Retinal pigment epithelial cell (primary cell): ENCODE results near the gene TEX19.
"Not testable (repeated sequence)": the region's sequence is repeated elsewhere in the genome, so short reads cannot be mapped to it uniquely, and the experiment has no call there.

Experiments used
- DNase-seq: peaks from one replicate; pipeline ENCODE4 v3.0.0-alpha.2; 2010; ENCODE audit warnings: low read depth
- H3K4me3 ChIP-seq: 2 replicates; pipeline ENCODE4 v1.5.1; 2011; ENCODE audit warnings: mild to moderate bottlenecking, low read length, control low read depth, moderate library complexity
- CTCF ChIP-seq: conservative IDR thresholded peaks from 2 replicates; pipeline ENCODE4 v1.5.1; 2011; ENCODE audit warnings: low read depth, low read length, control low read depth, inconsistent platforms

The TEX19 gene

GRCh38 chr17:82345151-82345976 is 13.7 kb upstream of the TEX19 start:
- H3K4me3 ChIP-seq: no peak overlapping the region
- no peak for TF ChIP-seq CTCF
- no peak for DNase-seq

- TF ChIP-seq CTCF: no peak
- H3K4me3 ChIP-seq: no peak overlapping the region
- no peak for DNase-seq
These were observed 12.4 kb upstream of the TEX19 start for GRCh38 chr17:82346342-82347300.

DNA sequence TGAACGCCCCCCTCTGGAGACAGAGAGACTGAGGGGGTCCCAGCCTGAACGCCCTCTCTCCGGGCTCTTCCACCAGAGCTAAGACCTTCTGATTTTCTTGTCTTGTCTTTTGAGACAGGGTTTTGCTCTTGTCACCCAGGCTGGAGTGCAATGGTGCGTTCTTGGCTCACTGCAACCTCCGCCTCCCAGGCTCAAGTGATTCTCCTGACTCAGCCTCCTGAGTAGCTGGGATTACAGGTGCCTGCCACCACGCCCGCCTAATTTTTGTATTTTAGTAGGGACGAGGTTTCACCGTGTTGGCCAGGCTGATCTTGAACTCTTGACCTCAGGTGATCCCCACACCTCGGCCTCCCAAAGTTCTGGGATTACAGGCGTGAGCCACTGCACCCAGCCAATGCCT is 11.1 kb upstream of the TEX19 start:
- H3K4me3 ChIP-seq, DNase-seq: not testable (repeated sequence)

DNA sequence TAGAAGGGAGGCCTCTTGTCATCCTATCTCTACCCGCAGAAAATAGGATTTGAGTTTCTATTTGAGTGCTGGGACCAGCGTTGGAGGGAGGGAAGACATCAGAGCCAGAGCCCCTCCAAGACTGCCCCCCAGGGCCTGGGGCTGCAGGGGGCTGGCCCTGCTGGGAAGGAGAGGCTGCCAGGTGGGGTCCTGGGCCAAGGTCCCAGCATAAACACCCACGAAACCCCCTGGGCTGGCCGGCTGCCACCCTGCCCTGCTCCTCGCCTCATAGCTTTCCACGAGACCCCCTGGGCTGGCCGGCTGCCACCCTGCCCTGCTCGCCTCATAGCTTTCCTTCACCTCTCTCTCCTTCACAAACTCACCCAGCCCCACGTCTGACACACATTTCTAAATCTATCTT is 10.6 kb upstream of the TEX19 start:
- no peak for DNase-seq
- no peak overlapping the region for H3K4me3 ChIP-seq
- no peak for TF ChIP-seq CTCF

- no peak for DNase-seq
- no peak overlapping the region for H3K4me3 ChIP-seq
- no peak for TF ChIP-seq CTCF
These were observed 10.2 kb upstream of the TEX19 start for GRCh38 chr17:82348866-82349265.

DNA sequence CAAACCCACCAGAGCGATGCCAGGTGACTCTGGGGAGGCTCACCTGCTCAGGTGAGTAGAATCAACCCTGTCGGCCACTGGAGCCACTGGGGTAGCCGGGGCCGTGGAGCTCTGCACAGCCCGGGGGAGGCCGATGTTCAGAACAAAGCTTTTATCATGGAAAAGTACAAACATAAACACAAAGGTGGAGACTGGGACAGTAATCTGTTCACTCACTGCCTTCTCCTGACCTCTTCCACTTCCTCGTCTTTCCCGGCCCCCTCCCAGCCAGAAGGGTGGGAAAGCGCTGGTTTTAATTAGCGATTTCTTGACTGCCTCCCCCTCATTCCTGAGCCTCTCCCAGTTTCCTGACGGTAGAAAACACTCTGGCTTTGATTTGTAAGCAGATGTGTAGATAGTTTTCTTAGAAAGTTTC is 9.8 kb upstream of the TEX19 start:
- no peak overlapping the region for H3K4me3 ChIP-seq
- TF ChIP-seq CTCF: no peak
- DNase-seq: no peak

DNA sequence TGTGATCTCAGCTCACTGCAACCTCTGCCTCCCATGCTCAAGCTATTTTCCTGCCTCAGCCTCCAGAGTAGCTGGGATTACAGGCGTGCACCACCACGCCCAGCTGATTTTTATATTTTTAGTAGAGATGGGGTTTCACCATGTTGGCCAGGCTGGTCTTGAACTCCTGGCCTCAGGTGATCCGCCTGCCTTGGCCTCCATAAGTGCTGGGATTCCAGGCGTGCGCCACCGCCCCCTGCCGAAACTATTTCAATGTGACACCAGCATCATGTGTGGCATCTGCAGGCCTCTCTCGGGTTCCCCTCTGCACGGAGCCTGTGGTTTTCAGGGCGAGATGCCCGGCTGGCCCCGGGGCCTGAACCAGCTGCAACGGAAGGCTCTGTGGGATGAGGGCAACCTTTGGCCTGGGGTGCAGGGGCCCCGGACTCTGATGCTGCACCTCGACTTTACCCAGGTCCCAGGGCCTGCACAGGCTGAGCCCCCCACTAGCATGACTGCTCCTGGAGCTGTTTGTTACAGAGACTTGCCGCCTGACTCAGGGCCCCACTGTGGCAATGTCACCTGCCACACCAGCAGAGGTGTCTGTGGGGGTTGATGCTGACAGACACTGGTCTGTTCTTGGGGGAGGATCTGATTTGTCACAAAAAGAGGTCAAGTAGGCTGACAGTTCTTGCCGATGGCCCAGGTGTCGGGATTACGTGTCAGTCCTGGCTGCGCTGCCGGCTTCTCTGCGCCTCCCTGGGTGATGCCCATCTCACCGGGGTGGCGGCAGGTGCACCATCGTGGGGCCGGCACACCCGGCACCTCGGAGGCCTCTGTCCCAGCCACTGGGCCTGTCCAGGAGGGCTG is 8.6 kb upstream of the TEX19 start:
- no peak for TF ChIP-seq CTCF
- no peak for DNase-seq

More for the DNA sequence above, 8.6 kb upstream of the TEX19 start:
- no peak overlapping the region for H3K4me3 ChIP-seq
